Ishikawa (cell line): ENCODE results near the gene EFNA1.

Experiments used
- CEBPB ChIP-seq: IDR thresholded peaks from 2 replicates; pipeline ENCODE4 v1.6.1; 2012
- CREB1 ChIP-seq: IDR thresholded peaks from 2 replicates; pipeline ENCODE4 v1.6.1; 2012; ENCODE audit warnings: low read depth
- EGR1 ChIP-seq: IDR thresholded peaks from 2 replicates; pipeline ENCODE4 v1.6.1; 2012
- EP300 ChIP-seq: IDR thresholded peaks from 2 replicates; pipeline ENCODE4 v1.6.1; 2012; ENCODE audit warnings: borderline replicate concordance
- FOXM1 ChIP-seq: IDR thresholded peaks from 2 replicates; pipeline ENCODE4 v1.6.1; 2012; ENCODE audit warnings: low read depth, borderline replicate concordance
- NFIC ChIP-seq: IDR thresholded peaks from 2 replicates; pipeline ENCODE4 v1.6.1; 2012
- RAD21 ChIP-seq: IDR thresholded peaks from 2 replicates; pipeline ENCODE4 v1.6.1; 2012; ENCODE audit warnings: low read depth
- TAF1 ChIP-seq: IDR thresholded peaks from 2 replicates; pipeline ENCODE4 v1.6.1; 2012; ENCODE audit warnings: low read depth, mild to moderate bottlenecking
- TCF12 ChIP-seq: IDR thresholded peaks from 2 replicates; pipeline ENCODE4 v1.6.1; 2012; ENCODE audit warnings: low read depth
- TEAD4 ChIP-seq: IDR thresholded peaks from 2 replicates; pipeline ENCODE4 v1.6.1; 2012
- YY1 ChIP-seq: IDR thresholded peaks from 2 replicates; pipeline ENCODE4 v1.6.1; 2012; ENCODE audit warnings: low read depth
- ZBTB7A ChIP-seq: IDR thresholded peaks from 2 replicates; pipeline ENCODE4 v1.6.1; 2012; ENCODE audit warnings: low read depth
- TF ChIP-seq, protein P1 (sequence below): IDR thresholded peaks from 2 replicates; pipeline ENCODE4 v1.6.1; 2012; ENCODE audit warnings: low read depth, mild to moderate bottlenecking
- TF ChIP-seq, protein P2 (sequence below): IDR thresholded peaks from 2 replicates; pipeline ENCODE4 v1.6.1; 2012
- TF ChIP-seq, protein P3 (sequence below): IDR thresholded peaks from 2 replicates; pipeline ENCODE4 v1.6.1; 2012

Gene EFNA1

DNA sequence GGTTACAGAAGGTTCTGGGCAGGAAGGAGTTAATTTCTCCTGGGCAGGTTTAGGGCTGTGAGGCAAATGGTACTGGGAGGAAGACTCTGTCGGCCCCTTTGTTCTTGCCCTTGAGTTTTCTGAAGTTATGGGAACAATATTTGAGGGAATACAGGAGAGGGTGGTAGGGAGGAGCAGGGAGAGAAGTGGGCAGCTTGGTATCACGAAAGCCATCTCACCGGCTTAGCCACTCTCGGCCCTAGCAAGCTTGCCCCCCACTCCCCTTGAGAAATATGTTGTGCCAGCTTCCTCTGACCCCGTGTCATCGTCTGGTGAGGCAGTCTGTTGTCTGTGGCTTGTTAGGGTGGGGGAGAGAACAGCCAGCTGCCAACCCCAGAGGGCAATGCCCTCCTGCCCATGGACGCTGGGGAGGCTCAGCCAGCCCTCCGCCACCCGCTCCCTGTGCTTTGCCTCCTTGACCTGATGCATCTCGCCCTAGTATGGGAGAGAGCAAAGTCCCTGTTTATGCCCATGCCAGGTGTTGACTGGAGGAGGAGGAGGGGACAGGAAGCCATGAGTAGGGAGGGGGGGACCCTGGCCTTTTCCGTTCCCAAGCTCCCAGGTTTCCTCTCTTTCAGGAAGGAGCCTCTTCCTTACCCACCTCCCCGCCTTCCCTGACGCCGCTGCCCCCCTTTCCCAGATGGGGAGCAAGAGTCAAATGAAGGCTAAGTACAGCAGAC, 1.2 kb downstream of the EFNA1 start:
- TF ChIP-seq, protein P1, sequence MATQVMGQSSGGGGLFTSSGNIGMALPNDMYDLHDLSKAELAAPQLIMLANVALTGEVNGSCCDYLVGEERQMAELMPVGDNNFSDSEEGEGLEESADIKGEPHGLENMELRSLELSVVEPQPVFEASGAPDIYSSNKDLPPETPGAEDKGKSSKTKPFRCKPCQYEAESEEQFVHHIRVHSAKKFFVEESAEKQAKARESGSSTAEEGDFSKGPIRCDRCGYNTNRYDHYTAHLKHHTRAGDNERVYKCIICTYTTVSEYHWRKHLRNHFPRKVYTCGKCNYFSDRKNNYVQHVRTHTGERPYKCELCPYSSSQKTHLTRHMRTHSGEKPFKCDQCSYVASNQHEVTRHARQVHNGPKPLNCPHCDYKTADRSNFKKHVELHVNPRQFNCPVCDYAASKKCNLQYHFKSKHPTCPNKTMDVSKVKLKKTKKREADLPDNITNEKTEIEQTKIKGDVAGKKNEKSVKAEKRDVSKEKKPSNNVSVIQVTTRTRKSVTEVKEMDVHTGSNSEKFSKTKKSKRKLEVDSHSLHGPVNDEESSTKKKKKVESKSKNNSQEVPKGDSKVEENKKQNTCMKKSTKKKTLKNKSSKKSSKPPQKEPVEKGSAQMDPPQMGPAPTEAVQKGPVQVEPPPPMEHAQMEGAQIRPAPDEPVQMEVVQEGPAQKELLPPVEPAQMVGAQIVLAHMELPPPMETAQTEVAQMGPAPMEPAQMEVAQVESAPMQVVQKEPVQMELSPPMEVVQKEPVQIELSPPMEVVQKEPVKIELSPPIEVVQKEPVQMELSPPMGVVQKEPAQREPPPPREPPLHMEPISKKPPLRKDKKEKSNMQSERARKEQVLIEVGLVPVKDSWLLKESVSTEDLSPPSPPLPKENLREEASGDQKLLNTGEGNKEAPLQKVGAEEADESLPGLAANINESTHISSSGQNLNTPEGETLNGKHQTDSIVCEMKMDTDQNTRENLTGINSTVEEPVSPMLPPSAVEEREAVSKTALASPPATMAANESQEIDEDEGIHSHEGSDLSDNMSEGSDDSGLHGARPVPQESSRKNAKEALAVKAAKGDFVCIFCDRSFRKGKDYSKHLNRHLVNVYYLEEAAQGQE = no peak
- TF ChIP-seq, protein P2, sequence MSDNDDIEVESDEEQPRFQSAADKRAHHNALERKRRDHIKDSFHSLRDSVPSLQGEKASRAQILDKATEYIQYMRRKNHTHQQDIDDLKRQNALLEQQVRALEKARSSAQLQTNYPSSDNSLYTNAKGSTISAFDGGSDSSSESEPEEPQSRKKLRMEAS = no peak
- TF ChIP-seq, protein P3, sequence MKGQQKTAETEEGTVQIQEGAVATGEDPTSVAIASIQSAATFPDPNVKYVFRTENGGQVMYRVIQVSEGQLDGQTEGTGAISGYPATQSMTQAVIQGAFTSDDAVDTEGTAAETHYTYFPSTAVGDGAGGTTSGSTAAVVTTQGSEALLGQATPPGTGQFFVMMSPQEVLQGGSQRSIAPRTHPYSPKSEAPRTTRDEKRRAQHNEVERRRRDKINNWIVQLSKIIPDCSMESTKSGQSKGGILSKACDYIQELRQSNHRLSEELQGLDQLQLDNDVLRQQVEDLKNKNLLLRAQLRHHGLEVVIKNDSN = no peak
- TF ChIP-seq ZBTB7A = no peak
- no peak for TF ChIP-seq CREB1
- TF ChIP-seq RAD21 = no peak
- TF ChIP-seq FOXM1 = no peak
- TF ChIP-seq EP300 = no peak
- TF ChIP-seq CEBPB = no peak
- TF ChIP-seq EGR1 = no peak
- no peak for TF ChIP-seq TCF12
- TF ChIP-seq TAF1 = no peak
- TF ChIP-seq YY1 = no peak
- no peak for TF ChIP-seq TEAD4
- no peak for TF ChIP-seq NFIC

DNA sequence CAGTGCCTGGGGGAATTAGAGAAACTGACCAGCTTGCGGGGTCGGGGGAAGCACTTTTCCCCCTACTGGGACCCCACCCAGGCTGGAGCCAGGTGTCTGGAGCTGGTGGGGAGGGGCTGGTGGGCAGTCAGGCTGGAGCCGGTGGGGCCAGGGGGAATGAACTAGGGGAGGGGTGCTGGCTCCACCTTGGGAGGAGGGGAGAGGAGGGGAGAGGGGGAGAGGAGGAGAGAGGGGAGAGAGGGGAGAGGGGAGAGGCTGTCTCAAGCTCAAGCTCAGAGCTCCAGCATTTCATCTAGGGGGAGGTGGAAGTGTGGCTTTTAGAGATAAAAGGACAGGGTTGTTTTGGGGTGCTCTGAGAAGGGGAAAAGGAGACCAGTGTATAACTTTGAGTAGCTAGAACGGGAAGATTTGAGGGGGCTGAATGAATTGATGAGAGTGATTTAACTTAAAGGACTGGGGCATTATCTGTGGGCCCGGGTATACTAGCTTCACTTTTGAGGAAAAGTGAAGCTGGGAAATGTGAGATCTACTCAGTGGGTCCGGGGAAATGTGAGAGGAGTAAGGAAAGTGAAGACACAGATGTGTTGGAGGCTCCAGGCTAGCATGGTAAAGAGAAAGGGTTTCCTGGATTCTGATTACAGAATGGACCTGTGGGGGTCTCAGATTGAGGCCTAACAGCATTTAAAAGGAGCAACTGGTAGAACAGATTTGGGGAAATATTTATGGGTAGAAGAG, 2.8 kb downstream of the EFNA1 start:
- TF ChIP-seq TAF1 = no peak
- TF ChIP-seq FOXM1 = no peak
- TF ChIP-seq, protein P2 = no peak
- no peak for TF ChIP-seq EP300
- TF ChIP-seq NFIC = no peak

DNA sequence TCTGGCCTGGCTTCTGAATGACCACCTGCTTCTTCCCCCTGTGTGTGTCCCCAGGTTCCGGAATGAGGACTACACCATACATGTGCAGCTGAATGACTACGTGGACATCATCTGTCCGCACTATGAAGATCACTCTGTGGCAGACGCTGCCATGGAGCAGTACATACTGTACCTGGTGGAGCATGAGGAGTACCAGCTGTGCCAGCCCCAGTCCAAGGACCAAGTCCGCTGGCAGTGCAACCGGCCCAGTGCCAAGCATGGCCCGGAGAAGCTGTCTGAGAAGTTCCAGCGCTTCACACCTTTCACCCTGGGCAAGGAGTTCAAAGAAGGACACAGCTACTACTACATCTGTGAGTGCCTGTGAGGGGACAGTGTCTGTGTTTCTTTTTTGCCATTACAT, 3.6 kb downstream of the EFNA1 start:
- TF ChIP-seq EP300 (no peak), NFIC (no peak), TEAD4 (no peak), EGR1 (no peak), CEBPB (no peak), RAD21 (no peak), ZBTB7A (no peak)
- TF ChIP-seq, protein P2 = no peak

DNA sequence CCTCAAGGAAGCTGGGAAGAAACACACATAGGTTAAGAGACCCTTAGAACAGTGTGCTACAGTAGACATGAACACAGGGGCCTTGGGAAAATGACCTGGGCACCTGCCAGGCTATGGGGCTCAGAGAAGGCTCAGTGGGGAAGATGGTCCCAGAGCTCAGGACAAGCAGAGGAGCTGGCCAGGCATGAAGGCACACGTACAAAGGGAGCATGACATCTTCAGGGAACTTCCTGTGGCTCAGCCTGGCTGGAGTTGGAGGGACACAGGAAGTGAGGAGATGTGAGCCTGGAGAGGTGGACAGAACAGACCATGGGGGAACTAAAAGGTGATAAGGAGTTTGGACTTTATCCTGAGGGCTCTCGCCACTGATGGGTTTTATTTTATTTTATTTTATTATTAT, 4.2 kb downstream of the EFNA1 start:
- TF ChIP-seq CEBPB = no peak
- no peak for TF ChIP-seq EGR1
- TF ChIP-seq FOXM1 = no peak
- TF ChIP-seq CREB1 = no peak
- TF ChIP-seq, protein P3 = no peak
- TF ChIP-seq YY1 = no peak
- no peak for TF ChIP-seq TAF1
- TF ChIP-seq TEAD4 = no peak
- TF ChIP-seq EP300 = no peak
- TF ChIP-seq ZBTB7A = no peak
- TF ChIP-seq, protein P2 = no peak
- no peak for TF ChIP-seq TCF12
- no peak for TF ChIP-seq NFIC
- TF ChIP-seq, protein P1 = no peak
- TF ChIP-seq RAD21 = no peak

DNA sequence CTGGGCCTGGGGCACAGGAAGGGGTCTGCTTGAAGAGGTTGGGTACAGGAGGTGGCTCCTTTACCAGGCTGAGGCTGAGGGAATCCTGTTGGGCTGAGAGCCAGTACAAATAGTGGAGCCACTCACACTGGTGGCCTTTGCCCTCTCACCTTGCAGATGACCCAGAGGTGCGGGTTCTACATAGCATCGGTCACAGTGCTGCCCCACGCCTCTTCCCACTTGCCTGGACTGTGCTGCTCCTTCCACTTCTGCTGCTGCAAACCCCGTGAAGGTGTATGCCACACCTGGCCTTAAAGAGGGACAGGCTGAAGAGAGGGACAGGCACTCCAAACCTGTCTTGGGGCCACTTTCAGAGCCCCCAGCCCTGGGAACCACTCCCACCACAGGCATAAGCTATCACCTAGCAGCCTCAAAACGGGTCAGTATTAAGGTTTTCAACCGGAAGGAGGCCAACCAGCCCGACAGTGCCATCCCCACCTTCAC, 6.2 kb downstream of the EFNA1 start:
- TF ChIP-seq NFIC (no peak), YY1 (no peak), RAD21 (no peak), CEBPB (no peak)
- TF ChIP-seq, protein P3 = no peak
